8988T (cell line): ENCODE data around the gene ABCG2.
"Not testable (repeated sequence)": the region's sequence is repeated elsewhere in the genome, so short reads cannot be mapped to it uniquely, and the experiment has no call there.

Experiments used
- DNase-seq: peaks from one replicate; pipeline ENCODE4 v3.0.0; 2011

Gene ABCG2

GRCh38 chr4:88109123-88109881 lies 49.1 kb downstream of the ABCG2 start:
- no peak for DNase-seq

- DNase-seq: no peak
Measured at GRCh38 chr4:88108747-88109122, 49.7 kb downstream of the ABCG2 start.

- DNase-seq: not testable (repeated sequence)
Measured at GRCh38 chr4:88108108-88108465, 50.4 kb downstream of the ABCG2 start.

- no peak for DNase-seq
Measured at GRCh38 chr4:88107406-88108107, 50.9 kb downstream of the ABCG2 start.

- no peak for DNase-seq
Measured at GRCh38 chr4:88106205-88106604, 52.2 kb downstream of the ABCG2 start.

GRCh38 chr4:88104902-88105610 lies 53.4 kb downstream of the ABCG2 start:
- no peak for DNase-seq

- DNase-seq: no peak
Measured at GRCh38 chr4:88102026-88102425, 56.4 kb downstream of the ABCG2 start.

GRCh38 chr4:88101165-88101564 lies 57.3 kb downstream of the ABCG2 start:
- DNase-seq: no peak

GRCh38 chr4:88098993-88099752 lies 59.3 kb downstream of the ABCG2 start:
- no peak for DNase-seq

GRCh38 chr4:88097781-88098180 lies 60.7 kb downstream of the ABCG2 start:
- no peak for DNase-seq

GRCh38 chr4:88097301-88097700 lies 61.1 kb downstream of the ABCG2 start:
- DNase-seq: no peak

GRCh38 chr4:88093874-88094273 lies 64.6 kb downstream of the ABCG2 start:
- DNase-seq: no peak

- DNase-seq: no peak
Measured at GRCh38 chr4:88091378-88091777, 67.1 kb downstream of the ABCG2 start.

GRCh38 chr4:88090898-88091297 lies 67.5 kb downstream of the ABCG2 start:
- DNase-seq: no peak

GRCh38 chr4:88087004-88087403 lies 71.4 kb downstream of the ABCG2 start:
- DNase-seq: no peak

GRCh38 chr4:88080626-88081025 lies 77.8 kb downstream of the ABCG2 start:
- DNase-seq: no peak

GRCh38 chr4:88078579-88078978 lies 79.9 kb downstream of the ABCG2 start:
- DNase-seq: no peak

GRCh38 chr4:88077911-88078524 lies 80.4 kb downstream of the ABCG2 start:
- no peak for DNase-seq

- DNase-seq: no peak
Measured at GRCh38 chr4:88075336-88075735, 83.1 kb downstream of the ABCG2 start.

GRCh38 chr4:88070031-88070430 lies 88.4 kb downstream of the ABCG2 start:
- DNase-seq: no peak

GRCh38 chr4:88064410-88064809 lies 94.0 kb downstream of the ABCG2 start:
- DNase-seq: no peak

- DNase-seq: no peak
Measured at GRCh38 chr4:88063634-88064296, 94.7 kb downstream of the ABCG2 start.
